OCI-LY7 (cell line): ENCODE measurements around the gene ERC1. TPM values are rescaled to one million over a fixed set of nuclear protein-coding genes. Genes with fewer than 3 reads are reported as not detected.

Experiments used
- BruUV-seq: library from RNA; stranded (reverse); fragments of 400-500 nt; replicated peaks from 2 replicates; lab custom pipeline; 2021; lab: Mats Ljungman, UMichigan
- CTCF ChIA-PET: fragments of 300-600 bp; sonication (Branson Sonifier 250); formaldehyde crosslinking; loops from one replicate; lab custom pipeline; 2022; ENCODE audit warnings: antibody characterized with exemption; ENCODE audit not compliant: unreplicated experiment; lab: Charles Lee
- POLR2A ChIA-PET: fragments of 300-600 bp; sonication (Branson Sonifier 250); formaldehyde crosslinking; loops from one replicate; lab custom pipeline; 2022; ENCODE audit warnings: antibody characterized with exemption; lab: Charles Lee
- DNase-seq: peaks from one replicate; pipeline ENCODE4 v3.0.0-alpha.2; 2015; ENCODE audit warnings: low spot score
- H2AFZ ChIP-seq: fragments of 200-600 bp; sonication (generic), shearing (Covaris generic); 2 replicates; pipeline ENCODE4 v1.6.1; 2014; ENCODE audit warnings: mild to moderate bottlenecking, antibody characterized with exemption, low read length, moderate library complexity
- H3K27ac ChIP-seq: fragments of 200-600 bp; sonication (generic); 2 replicates; pipeline ENCODE4 v1.5.1; 2014; ENCODE audit warnings: mixed run types, low read depth, mild to moderate bottlenecking, moderate library complexity, low read length, inconsistent platforms; ENCODE audit not compliant: poor library complexity, severe bottlenecking
- H3K36me3 ChIP-seq: fragments of 200-600 bp; sonication (generic); 2 replicates; pipeline ENCODE4 v1.6.1; 2014; ENCODE audit warnings: mild to moderate bottlenecking, antibody characterized with exemption, low read length, moderate library complexity, mixed read lengths; ENCODE audit not compliant: insufficient read depth
- H3K4me1 ChIP-seq: fragments of 200-600 bp; sonication (generic); 2 replicates; pipeline ENCODE4 v1.5.1; 2014; ENCODE audit warnings: mild to moderate bottlenecking, low read length; ENCODE audit not compliant: insufficient read depth, poor library complexity, severe bottlenecking
- H3K4me2 ChIP-seq: fragments of 200-600 bp; sonication (generic); 2 replicates; pipeline ENCODE4 v1.6.1; 2014; ENCODE audit warnings: mild to moderate bottlenecking, low read length
- H3K4me3 ChIP-seq: fragments of 200-600 bp; sonication (generic); 2 replicates; pipeline ENCODE4 v1.5.1; 2014; ENCODE audit warnings: mild to moderate bottlenecking, low read depth, low read length; ENCODE audit not compliant: poor library complexity, severe bottlenecking
- H3K79me2 ChIP-seq: fragments of 200-600 bp; sonication (generic); 2 replicates; pipeline ENCODE4 v1.6.1; 2016; ENCODE audit warnings: low read depth, mild to moderate bottlenecking, low read length, moderate library complexity, mixed read lengths; ENCODE audit not compliant: insufficient read depth
- H3K9me2 ChIP-seq: fragments of 200-600 bp; sonication (generic); 2 replicates; pipeline ENCODE4 v1.6.1; 2016; ENCODE audit warnings: mild to moderate bottlenecking, low read length, mixed read lengths; ENCODE audit not compliant: insufficient read depth
- H3K9me3 ChIP-seq: fragments of 200-600 bp; sonication (generic); 2 replicates; pipeline ENCODE4 v1.6.1; 2014; ENCODE audit warnings: mild to moderate bottlenecking, mixed run types, low read length, mixed read lengths
- H4K20me1 ChIP-seq: fragments of 200-600 bp; sonication (generic); 2 replicates; pipeline ENCODE4 v1.6.1; 2014; ENCODE audit warnings: mild to moderate bottlenecking, antibody characterized with exemption, low read length, moderate library complexity, mixed read lengths; ENCODE audit not compliant: insufficient read depth
- CTCF ChIP-seq: fragments of 200-600 bp; sonication (generic); conservative IDR thresholded peaks from 2 replicates; pipeline ENCODE4 v1.5.1; 2014; ENCODE audit warnings: mild to moderate bottlenecking, antibody characterized with exemption, low read length, moderate library complexity, mixed read lengths
- EZH2phosphoT487 ChIP-seq: fragments of 200-600 bp; sonication (generic); IDR thresholded peaks from 2 replicates; pipeline ENCODE4 v1.6.1; 2018; ENCODE audit warnings: low read depth, borderline replicate concordance, mild to moderate bottlenecking, mixed run types, antibody characterized with exemption, low read length, moderate library complexity, mixed read lengths
- intact Hi-C: fragments of 100-400 bp; cut with micrococcal nuclease; formaldehyde crosslinking; loops from one replicate; pipeline ENCODE4 v1.10.0; 2022; ENCODE audit not compliant: unreplicated experiment
- total RNA-seq, 2 experiments: library from RNA; depleted of rRNA in 1 of 2; stranded (reverse); fragments of >200 nt in 1 of 2; shearing (Covaris generic) in 1 of 2; gene quantifications; 2 replicates each; pipeline ENCODE4 v1.2.3, GENCODE V29; 2014 to 2022

Gene ERC1
- total RNA-seq, 2 experiments from 2014 or later: 26.9 to 86.9 TPM

GRCh38 chr12:1344245-1344644, 353.2 kb downstream of the ERC1 start:
- Histone ChIP-seq H3K36me3 (peaks cover 4% of the 10 kb centered on the region; the same call in 1 of the 2 replicates), H3K4me1 (no peaks in the 10 kb centered on the region), H3K79me2 (no peaks in the 10 kb centered on the region), H3K9me2 (no peaks in the 10 kb centered on the region), H3K9me3 (no peaks in the 10 kb centered on the region), H3K4me2 (no peak overlapping the region), H2AFZ (no peak overlapping the region), H3K27ac (no peak overlapping the region), H4K20me1 (no peaks in the 10 kb centered on the region), H3K4me3 (no peak overlapping the region)
- TF ChIP-seq EZH2phosphoT487: no peak
- no peak for TF ChIP-seq CTCF
- intact Hi-C loops: no loop called here
- ChIA-PET CTCF (no interaction called here), POLR2A (interaction anchor here (0.6 to 0.8 kb wide), 4 partner anchors 16 to 251 kb away, joined by 3 to 4 read pairs (median 3); no protein-coding TSS in a partner anchor)
- BruUV-seq: no TSS peak
- DNase-seq: no peak

GRCh38 chr12:1346126-1346525, 355.1 kb downstream of the ERC1 start:
- Histone ChIP-seq H3K4me3 (no peak overlapping the region), H3K79me2 (no peaks in the 10 kb centered on the region), H2AFZ (no peak overlapping the region), H3K9me3 (no peaks in the 10 kb centered on the region), H4K20me1 (no peaks in the 10 kb centered on the region), H3K4me2 (no peak overlapping the region), H3K4me1 (no peaks in the 10 kb centered on the region), H3K9me2 (no peaks in the 10 kb centered on the region), H3K36me3 (peaks cover 4% of the 10 kb centered on the region; the same call in 1 of the 2 replicates), H3K27ac (no peak overlapping the region)
- ChIA-PET POLR2A (no interaction called here), CTCF (no interaction called here)
- DNase-seq: no peak
- intact Hi-C loops: no loop called here
- TF ChIP-seq EZH2phosphoT487 (no peak), CTCF (no peak)
- no TSS peak for BruUV-seq

GRCh38 chr12:1347294-1347693, 356.3 kb downstream of the ERC1 start:
- CTCF ChIA-PET: no interaction called here

More at GRCh38 chr12:1347294-1347693, 356.3 kb downstream of the ERC1 start:
- no TSS peak for BruUV-seq
- no peak for TF ChIP-seq EZH2phosphoT487
- no peak for TF ChIP-seq CTCF
- POLR2A ChIA-PET: no interaction called here
- peaks cover 4% of the 10 kb centered on the region; the same call in 1 of the 2 replicates for H3K36me3 ChIP-seq
- no peak overlapping the region for H2AFZ ChIP-seq
- H3K4me3 ChIP-seq: no peak overlapping the region
- H3K79me2 ChIP-seq: no peaks in the 10 kb centered on the region
- no peaks in the 10 kb centered on the region for H3K9me2 ChIP-seq
- intact Hi-C loops: no loop called here
- H3K9me3 ChIP-seq: no peaks in the 10 kb centered on the region
- no peak for DNase-seq
- H3K4me1 ChIP-seq: no peaks in the 10 kb centered on the region
- no peaks in the 10 kb centered on the region for H4K20me1 ChIP-seq
- H3K27ac ChIP-seq: no peak overlapping the region
- no peak overlapping the region for H3K4me2 ChIP-seq
